Adrenal gland (tissue), 12 donors: ENCODE measurements around the gene SCAMP2. TPM values are rescaled to one million over a fixed set of nuclear protein-coding genes. Genes with fewer than 3 reads are reported as not detected.
A peak's percentile ranks its signal among the peaks of the same experiment; 100 is the strongest.

Experiments used
- DNase-seq, 7 donors: peaks; one replicate each; pipeline ENCODE4 v3.0.0-alpha.2; 2019 to 2020
- H3K27ac ChIP-seq, 5 donors: fragments of 200-600 bp; sonication (generic) in 4 of 5; 1 replicate in 3 of 5; 2 replicates in 2 of 5; pipeline versions ENCODE4 v1.5.1 to v1.8.0; 2016 to 2020; ENCODE audit warnings: mild to moderate bottlenecking in 1 of 5
- H3K27me3 ChIP-seq: fragments of 200-600 bp; 2 replicates; pipeline ENCODE4 v1.8.0; 2021
- H3K36me3 ChIP-seq, 2 donors: fragments of 200-600 bp; replicated peaks in 1 of 2; 1 replicate in 1 of 2; 2 replicates in 1 of 2; pipeline versions ENCODE4 v1.5.1 to v1.8.0; 2018 to 2022
- H3K4me1 ChIP-seq, 2 donors: fragments of 200-600 bp; replicated peaks in 1 of 2; 1 replicate in 1 of 2; 2 replicates in 1 of 2; pipeline versions ENCODE4 v1.5.1 to v1.8.0; 2018 to 2021
- H3K4me3 ChIP-seq, 4 donors: fragments of 200-600 bp; sonication (generic) in 3 of 4; one replicate each; pipeline ENCODE4 v1.5.1; 2016 to 2018
- H3K9me3 ChIP-seq, 3 donors: fragments of 200-600 bp; sonication (generic) in 1 of 3; replicated peaks in 1 of 3; 1 replicate in 2 of 3; 2 replicates in 1 of 3; pipeline versions ENCODE4 v1.5.1 to v1.8.0; 2016 to 2021
- POLR2A ChIP-seq, 2 donors: fragments of 450-650 bp; IDR thresholded peaks; one replicate each; pipeline ENCODE4 v1.6.1; 2017; ENCODE audit warnings: antibody characterized with exemption in 2 of 2, mild to moderate bottlenecking in 2 of 2, moderate library complexity in 1 of 2
- WGBS, 4 donors: extraction: QIAGEN DNeasy Blood & Tissue Kit in 2 of 4; methylation state at CpG; one replicate each; pipeline versions ENCODE4 v1.1.5 to v1.1.7; 2013 to 2017; 5-methylcytosine and 5-hydroxymethylcytosine counted together
- intact Hi-C, 2 donors: fragments of 100-400 bp; cut with DNase I; formaldehyde crosslinking; loops; one replicate each; pipeline versions ENCODE4 v1.14.1 to v1.15.0; 2022 to 2023
- polyA plus RNA-seq, 3 donors: library from polyadenylated mRNA; stranded (reverse); fragments of 200-250 nt in 2 of 3; fragments of 350-450 nt in 1 of 3; fragmentation: Illumina TruSeq in 1 of 3; extraction: RNeasy Lipid Tissue Mini Kit (QIAGEN cat#74804) in 1 of 3; gene quantifications; one replicate each; pipeline ENCODE4 v1.2.3, GENCODE V29; 2013 to 2014
- total RNA-seq, 9 donors: library from RNA; depleted of rRNA in 4 of 9; stranded (reverse); fragments of >200 nt in 4 of 9; fragments of 120-200 nt in 1 of 9; fragmentation: NEBNext Ultra II Directional in 1 of 9; extraction: Animal tissue kit (Norgen Biotek cat#: 25700) in 1 of 9; gene quantifications; one replicate each; pipeline versions ENCODE4 v1.1.0 to v1.2.4, GENCODE V29; 2013 to 2023
- TF ChIP-seq, protein P1 (sequence below), 6 experiments: fragments of 450-650 bp in 4 of 6; fragments of 200-600 bp in 2 of 6; sonication (generic) in 1 of 6; IDR thresholded peaks; 1 replicate in 5 of 6; 2 replicates in 1 of 6; pipeline versions ENCODE4 v1.5.1 to v1.8.0; 2016 to 2021; ENCODE audit warnings: antibody characterized with exemption in 6 of 6, mild to moderate bottlenecking in 2 of 6, moderate library complexity in 1 of 6
- donor health status: healthy with polysubstance abuse.
- donor health status: Bipolar disorder and iron deficiency.
- donor health status: DM: yes; HTN: yes; CAD: no.
- donor health status: DM: no; HTN: no; CAD: no.
- donor health status: DM: no; HTN: no; CAD: no.
- donor health status: DM: yes; HTN: yes; CAD: no.

The SCAMP2 gene
- total and polyA plus RNA-seq, 12 donors = 29.5 to 185 (median 98.7) TPM

DNA sequence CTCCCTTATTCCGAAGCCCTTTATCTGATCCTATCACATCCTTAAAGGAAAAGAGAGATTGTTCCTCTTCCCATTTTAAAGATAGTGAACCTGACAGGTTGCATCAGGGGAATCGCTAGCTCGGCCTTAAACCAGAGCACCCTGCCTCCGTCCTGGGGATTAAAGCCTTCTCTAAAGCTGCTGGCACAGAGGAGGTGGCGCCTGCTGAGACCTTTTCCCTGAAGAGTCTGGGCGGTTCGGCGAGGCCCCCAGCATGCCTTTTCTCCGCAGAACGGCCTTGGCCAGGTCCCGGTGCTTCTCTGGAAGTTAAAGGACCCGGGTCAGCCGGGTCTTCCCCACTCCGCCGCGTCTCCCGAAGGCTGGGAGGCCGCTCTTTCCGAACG is 32.9 kb upstream of the SCAMP2 start:
- Histone ChIP-seq H3K27me3 (no peaks in the 10 kb centered on the region), H3K36me3 (peaks cover 0 to 27% of the 10 kb centered on the region in 2 donors), H3K4me3 (peak overlapping the region; percentile 48 to 92 (median 86)), H3K4me1 (peaks cover 6 to 32% of the 10 kb centered on the region in 2 donors), H3K9me3 (no peaks in the 10 kb centered on the region), H3K27ac (peak overlapping the region; percentile 92 to 96 (median 93))
- no peak for TF ChIP-seq POLR2A (IDR thresholded peaks at IDR 0.05)
- TF ChIP-seq, protein P1, sequence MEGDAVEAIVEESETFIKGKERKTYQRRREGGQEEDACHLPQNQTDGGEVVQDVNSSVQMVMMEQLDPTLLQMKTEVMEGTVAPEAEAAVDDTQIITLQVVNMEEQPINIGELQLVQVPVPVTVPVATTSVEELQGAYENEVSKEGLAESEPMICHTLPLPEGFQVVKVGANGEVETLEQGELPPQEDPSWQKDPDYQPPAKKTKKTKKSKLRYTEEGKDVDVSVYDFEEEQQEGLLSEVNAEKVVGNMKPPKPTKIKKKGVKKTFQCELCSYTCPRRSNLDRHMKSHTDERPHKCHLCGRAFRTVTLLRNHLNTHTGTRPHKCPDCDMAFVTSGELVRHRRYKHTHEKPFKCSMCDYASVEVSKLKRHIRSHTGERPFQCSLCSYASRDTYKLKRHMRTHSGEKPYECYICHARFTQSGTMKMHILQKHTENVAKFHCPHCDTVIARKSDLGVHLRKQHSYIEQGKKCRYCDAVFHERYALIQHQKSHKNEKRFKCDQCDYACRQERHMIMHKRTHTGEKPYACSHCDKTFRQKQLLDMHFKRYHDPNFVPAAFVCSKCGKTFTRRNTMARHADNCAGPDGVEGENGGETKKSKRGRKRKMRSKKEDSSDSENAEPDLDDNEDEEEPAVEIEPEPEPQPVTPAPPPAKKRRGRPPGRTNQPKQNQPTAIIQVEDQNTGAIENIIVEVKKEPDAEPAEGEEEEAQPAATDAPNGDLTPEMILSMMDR (IDR thresholded peaks at IDR 0.05) = no peak
- intact Hi-C loops = no loop called here
- WGBS, 4 donors = 0 to 1% (median 0%) methylated on average over 8 to 20 of the region's 20 CpGs
- DNase-seq = peak in 6 of 7 donors; percentile 48 to 67 (median 54)

DNA sequence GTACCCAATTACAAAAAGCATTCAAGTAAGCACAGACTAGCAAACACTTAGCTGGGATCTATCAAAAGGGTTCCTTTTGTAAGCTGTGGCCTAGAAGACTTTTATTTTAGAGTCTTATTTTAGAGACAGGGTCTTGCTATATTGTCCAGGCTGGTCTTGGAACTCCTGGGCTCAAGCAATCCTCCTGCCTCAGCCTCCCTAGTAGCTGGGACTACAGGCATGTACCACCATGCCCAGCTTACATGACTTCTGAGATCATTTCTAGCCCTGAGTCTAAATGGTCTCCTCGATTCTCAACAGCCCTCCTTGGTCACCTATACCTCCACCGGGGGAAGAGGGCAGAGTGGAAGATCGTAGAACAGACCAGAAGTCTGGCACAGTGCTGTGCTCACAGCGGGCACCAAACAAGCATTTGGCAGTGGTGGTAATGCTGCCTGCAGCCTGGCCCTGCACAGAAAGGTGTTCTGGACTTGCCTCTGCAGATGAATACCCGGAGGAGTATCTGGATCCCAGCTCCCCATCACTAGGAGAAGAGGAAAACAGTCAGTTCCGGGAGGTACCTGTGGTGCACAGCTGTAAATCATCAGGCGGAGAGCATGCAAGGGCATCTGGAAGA is 31.1 kb upstream of the SCAMP2 start:
- H3K4me1 ChIP-seq = peaks cover 6 to 32% of the 10 kb centered on the region in 2 donors
- DNase-seq = peak in 1 of 7 donors; percentile 4
- H3K27ac ChIP-seq = no peak overlapping the region
- TF ChIP-seq, protein P1 (IDR thresholded peaks at IDR 0.05) = no peak
- TF ChIP-seq POLR2A (IDR thresholded peaks at IDR 0.05) = no peak
- H3K36me3 ChIP-seq = peaks cover 0 to 45% of the 10 kb centered on the region in 2 donors
- no peaks in the 10 kb centered on the region for H3K27me3 ChIP-seq
- intact Hi-C loops = no loop called here
- H3K4me3 ChIP-seq = no peak overlapping the region
- 76 to 87% (median 81%) methylated on average over 7 of the region's 7 CpGs for WGBS, 4 donors
- no peaks in the 10 kb centered on the region for H3K9me3 ChIP-seq

DNA sequence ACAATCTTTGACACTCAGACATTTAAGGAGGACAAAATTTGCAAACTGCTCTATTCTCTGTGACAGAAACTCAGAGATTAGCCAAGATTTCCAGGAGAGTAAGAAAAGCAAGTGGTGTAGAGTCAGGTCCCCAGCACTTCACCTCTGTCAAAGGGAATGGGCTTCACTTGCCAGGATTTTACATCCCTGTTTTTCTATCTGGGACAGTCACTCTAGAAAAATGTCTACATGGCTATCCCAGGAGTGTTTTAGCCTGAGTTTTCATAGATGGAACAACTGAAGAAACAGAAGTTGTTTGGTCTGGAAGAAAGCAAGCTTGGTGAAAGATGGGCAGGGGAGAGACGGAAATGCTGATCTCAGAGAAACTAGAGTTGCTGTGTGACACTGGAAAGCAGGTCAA is 30.5 kb upstream of the SCAMP2 start:
- Histone ChIP-seq H3K36me3 (peaks cover 0 to 45% of the 10 kb centered on the region in 2 donors), H3K27me3 (no peaks in the 10 kb centered on the region), H3K9me3 (no peaks in the 10 kb centered on the region), H3K4me1 (peaks cover 6 to 32% of the 10 kb centered on the region in 2 donors), H3K27ac (no peak overlapping the region), H3K4me3 (no peak overlapping the region)
- no peak for DNase-seq
- TF ChIP-seq POLR2A (IDR thresholded peaks at IDR 0.05) = no peak
- TF ChIP-seq, protein P1 (IDR thresholded peaks at IDR 0.05) = no peak
- WGBS, 4 donors = 49 to 55% (median 54%) methylated on average over 1 of the region's 1 CpG
- intact Hi-C loops = no loop called here

DNA sequence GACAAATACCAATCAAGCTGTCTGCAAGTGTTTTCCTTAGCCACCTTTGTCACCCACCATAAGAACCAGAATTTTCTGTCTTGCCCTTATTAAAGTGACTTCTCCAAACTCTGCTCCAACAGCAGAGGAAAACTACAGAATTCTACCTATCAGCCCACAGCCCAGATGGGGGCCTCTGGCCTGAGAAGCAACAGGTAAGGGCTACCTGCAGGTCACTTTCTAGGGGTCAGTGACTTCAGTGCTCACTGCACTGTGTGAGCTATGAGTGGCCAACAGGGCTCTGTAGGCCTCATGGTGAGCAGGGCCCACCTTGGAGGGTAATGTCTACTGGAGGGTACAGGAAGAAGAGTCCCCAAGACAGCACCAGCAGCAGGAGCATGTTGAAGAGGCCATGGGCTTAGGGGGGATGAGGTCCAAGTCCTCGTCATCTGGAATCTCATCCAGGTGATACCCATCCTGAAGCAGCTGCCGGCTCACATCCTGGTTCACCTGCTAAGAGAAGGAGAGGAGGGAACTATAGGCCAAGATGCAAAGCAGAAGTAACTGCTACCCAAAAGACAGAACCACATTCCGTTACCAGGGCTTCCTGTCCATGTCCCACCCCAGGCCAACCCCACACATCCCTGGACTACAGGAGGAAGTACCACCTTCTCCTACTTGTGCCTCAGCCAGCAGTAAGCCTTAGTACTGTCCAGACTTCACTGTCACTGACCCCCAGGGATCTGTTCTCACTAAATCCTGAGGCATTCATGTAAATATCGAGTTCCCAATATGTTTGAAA is 29.3 kb upstream of the SCAMP2 start:
- peaks cover 6 to 31% of the 10 kb centered on the region in 2 donors for H3K4me1 ChIP-seq
- H3K27me3 ChIP-seq = no peaks in the 10 kb centered on the region
- WGBS, 4 donors = 79 to 92% (median 85%) methylated on average over 3 to 4 of the region's 4 CpGs
- H3K36me3 ChIP-seq = peaks cover 0 to 51% of the 10 kb centered on the region in 2 donors
- intact Hi-C loops = no loop called here
- no peak for TF ChIP-seq POLR2A (IDR thresholded peaks at IDR 0.05)
- TF ChIP-seq, protein P1 (IDR thresholded peaks at IDR 0.05) = no peak
- H3K27ac ChIP-seq = no peak overlapping the region
- H3K4me3 ChIP-seq = no peak overlapping the region
- DNase-seq = no peak
- H3K9me3 ChIP-seq = no peaks in the 10 kb centered on the region
